Stomach (tissue), 4 donors: ENCODE measurements around the gene PMFBP1.

Source experiments
- CTCF ChIP-seq, 7 experiments: fragments of 450-650 bp in 4 of 7; fragments of 200-600 bp in 3 of 7; sonication (generic) in 3 of 7; IDR thresholded peaks; one replicate each; pipeline ENCODE4 v1.5.1; 2016 to 2019; ENCODE audit warnings: antibody characterized with exemption in 7 of 7, control low read depth in 2 of 7, mild to moderate bottlenecking in 1 of 7
- POLR2AphosphoS5 ChIP-seq, 3 donors: sonication (generic); formaldehyde crosslinking; IDR thresholded peaks; one replicate each; pipeline ENCODE4 v1.6.1; 2016; ENCODE audit warnings: antibody characterized with exemption in 3 of 3

DNA sequence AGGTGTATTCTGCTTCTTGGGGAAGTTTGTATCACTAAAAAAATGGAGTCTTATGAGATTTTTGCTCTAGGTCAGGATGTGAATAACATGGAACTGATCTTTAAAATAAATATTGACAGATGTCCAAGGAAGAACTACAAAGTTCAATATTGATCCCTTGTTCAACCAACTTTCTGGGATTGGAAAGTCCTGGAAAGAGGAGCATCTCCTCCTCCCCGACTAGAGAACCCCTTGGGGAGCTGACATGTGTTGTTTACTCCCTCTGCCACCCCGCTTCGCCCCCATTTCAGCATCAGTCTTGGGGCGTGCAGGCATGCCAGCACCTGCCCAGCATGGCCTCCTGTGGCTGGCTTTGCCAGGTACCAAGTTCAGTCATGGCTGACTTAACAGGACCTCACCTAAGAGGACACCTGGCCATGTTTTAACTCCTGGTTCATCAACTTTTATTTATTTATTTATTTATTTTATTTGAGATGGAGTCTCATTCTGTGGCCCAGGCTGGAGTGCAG, 33.8 kb downstream of the PMFBP1 start:
- TF ChIP-seq CTCF (IDR thresholded peaks at IDR 0.05) (no peak), POLR2AphosphoS5 (IDR thresholded peaks at IDR 0.05) (no peak)
